H9 (cell line): ENCODE measurements around the gene VTN. TPM values are rescaled to one million over a fixed set of nuclear protein-coding genes. Genes with fewer than 3 reads are reported as not detected.

ENCODE experiments used
- DNase-seq: peaks from one replicate; pipeline ENCODE4 v3.0.0-alpha.2; 2017
- H2AFZ ChIP-seq: one replicate; pipeline ENCODE4 v1.6.1; 2013; ENCODE audit warnings: mild to moderate bottlenecking, low read length, control low read depth, moderate library complexity
- H2AK5ac ChIP-seq: 2 replicates; pipeline ENCODE4 v1.6.1; 2013; ENCODE audit warnings: low read length, control low read depth, mixed read lengths; ENCODE audit not compliant: insufficient read length
- H2BK120ac ChIP-seq: one replicate; pipeline ENCODE4 v1.6.1; 2013; ENCODE audit warnings: low read depth, mild to moderate bottlenecking, low read length, control low read depth, inconsistent platforms; ENCODE audit not compliant: poor library complexity, severe bottlenecking
- H2BK12ac ChIP-seq: 2 replicates; pipeline ENCODE4 v1.6.1; 2013; ENCODE audit warnings: low read length, control low read depth, mixed read lengths, low read depth; ENCODE audit not compliant: insufficient read length
- H2BK15ac ChIP-seq: 2 replicates; pipeline ENCODE4 v1.6.1; 2013; ENCODE audit warnings: low read depth, low read length, control low read depth
- H2BK20ac ChIP-seq: one replicate; pipeline ENCODE4 v1.6.1; 2013; ENCODE audit warnings: low read depth, mild to moderate bottlenecking, low read length, control low read depth, inconsistent platforms; ENCODE audit not compliant: poor library complexity, severe bottlenecking
- H2BK5ac ChIP-seq: 2 replicates; pipeline ENCODE4 v1.6.1; 2013; ENCODE audit warnings: low read length, control low read depth, mixed read lengths; ENCODE audit not compliant: insufficient read length
- H3K14ac ChIP-seq: 2 replicates; pipeline ENCODE4 v1.6.1; 2013; ENCODE audit warnings: low read length, control low read depth; ENCODE audit not compliant: insufficient read depth
- H3K18ac ChIP-seq: 2 replicates; pipeline ENCODE4 v1.6.1; 2013; ENCODE audit warnings: low read depth, mild to moderate bottlenecking, mixed read lengths, low read length, control low read depth; ENCODE audit not compliant: insufficient read length
- H3K23ac ChIP-seq: 2 replicates; pipeline ENCODE4 v1.6.1; 2013; ENCODE audit warnings: low read length, control low read depth, mixed read lengths, low read depth; ENCODE audit not compliant: insufficient read length
- H3K23me2 ChIP-seq: 2 replicates; pipeline ENCODE4 v1.6.1; 2013; ENCODE audit warnings: low read depth, mild to moderate bottlenecking, mixed read lengths, low read length, control low read depth; ENCODE audit not compliant: insufficient read length, poor library complexity, severe bottlenecking
- H3K27ac ChIP-seq: 2 replicates; pipeline ENCODE4 v1.5.1; 2013; ENCODE audit warnings: low read length, control low read depth, mixed read lengths, low read depth; ENCODE audit not compliant: insufficient read length
- H3K27me3 ChIP-seq: 2 replicates; pipeline ENCODE4 v1.6.1; 2013; ENCODE audit warnings: low read length, control low read depth, inconsistent platforms; ENCODE audit not compliant: insufficient read depth
- H3K4ac ChIP-seq: 2 replicates; pipeline ENCODE4 v1.6.1; 2013; ENCODE audit warnings: low read depth, mild to moderate bottlenecking, control low read depth, inconsistent platforms, low read length, moderate library complexity
- H3K4me1 ChIP-seq: 2 replicates; pipeline ENCODE4 v1.6.1; 2013; ENCODE audit warnings: low read length, control low read depth, inconsistent platforms; ENCODE audit not compliant: insufficient read depth
- H3K4me2 ChIP-seq: 2 replicates; pipeline ENCODE4 v1.6.1; 2013; ENCODE audit warnings: low read length, control low read depth, mixed read lengths; ENCODE audit not compliant: insufficient read length, insufficient read depth
- H3K56ac ChIP-seq: 2 replicates; pipeline ENCODE4 v1.6.1; 2013; ENCODE audit warnings: low read depth, mild to moderate bottlenecking, mixed read lengths, low read length, control low read depth; ENCODE audit not compliant: insufficient read length
- H3K79me1 ChIP-seq: 2 replicates; pipeline ENCODE4 v1.6.1; 2013; ENCODE audit warnings: low read depth, mild to moderate bottlenecking, moderate library complexity, low read length, control low read depth, inconsistent platforms; ENCODE audit not compliant: insufficient read depth, poor library complexity, severe bottlenecking
- H3K79me2 ChIP-seq: 2 replicates; pipeline ENCODE4 v1.6.1; 2013; ENCODE audit warnings: low read length, control low read depth, inconsistent platforms; ENCODE audit not compliant: insufficient read depth
- H3K9ac ChIP-seq: 2 replicates; pipeline ENCODE4 v1.6.1; 2013; ENCODE audit warnings: low read length, control low read depth, mixed read lengths; ENCODE audit not compliant: insufficient read length; ENCODE audit errors: extremely low read depth
- H3K9me3 ChIP-seq: one replicate; pipeline ENCODE4 v1.6.1; 2013; ENCODE audit warnings: low read depth, low read length, inconsistent platforms; ENCODE audit not compliant: control insufficient read depth
- H3T11ph ChIP-seq: one replicate; pipeline ENCODE4 v1.6.1; 2013; ENCODE audit warnings: mild to moderate bottlenecking, low read length, control low read depth, inconsistent platforms
- H4K20me1 ChIP-seq: one replicate; pipeline ENCODE4 v1.6.1; 2013; ENCODE audit not compliant: control insufficient read depth, insufficient read length, insufficient read depth
- H4K5ac ChIP-seq: 2 replicates; pipeline ENCODE4 v1.6.1; 2013; ENCODE audit warnings: low read depth, mild to moderate bottlenecking, mixed read lengths, low read length, control low read depth; ENCODE audit not compliant: insufficient read length
- H4K8ac ChIP-seq: replicated peaks from 2 replicates; pipeline ENCODE4 v1.6.1; 2013; ENCODE audit warnings: low read length, control low read depth, mixed read lengths, low read depth; ENCODE audit not compliant: insufficient read length
- H4K91ac ChIP-seq: 2 replicates; pipeline ENCODE4 v1.6.1; 2013; ENCODE audit warnings: low read depth, mild to moderate bottlenecking, moderate library complexity, mixed read lengths, low read length, control low read depth; ENCODE audit not compliant: insufficient read length
- H3K27ac Mint-ChIP-seq, 3 experiments: 2 replicates in 2 of 3; 3 replicates in 1 of 3; pipeline ENCODE4 v1.8.0; 2020 to 2021; ENCODE audit warnings: mixed read lengths in 3 of 3, mild to moderate bottlenecking in 1 of 3, moderate library complexity in 1 of 3
- H3K27me3 Mint-ChIP-seq: 2 replicates; pipeline ENCODE4 v1.8.0; 2021; ENCODE audit warnings: low read depth, mild to moderate bottlenecking, moderate library complexity, mixed read lengths
- H3K36me3 Mint-ChIP-seq, 3 experiments: 2 replicates in 2 of 3; 3 replicates in 1 of 3; pipeline ENCODE4 v1.8.0; 2020 to 2021; ENCODE audit warnings: low read depth in 3 of 3, mixed read lengths in 3 of 3; ENCODE audit not compliant: insufficient read depth in 1 of 3
- H3K4me1 Mint-ChIP-seq, 2 experiments: 2 replicates each; pipeline ENCODE4 v1.8.0; 2020; ENCODE audit warnings: mixed read lengths in 2 of 2
- H3K4me3 Mint-ChIP-seq, 2 experiments: 2 replicates in 1 of 2; 3 replicates in 1 of 2; pipeline ENCODE4 v1.8.0; 2020 to 2021; ENCODE audit warnings: mild to moderate bottlenecking in 2 of 2, mixed read lengths in 2 of 2, moderate library complexity in 1 of 2
- H3K9me3 Mint-ChIP-seq, 2 experiments: 2 replicates in 1 of 2; 3 replicates in 1 of 2; pipeline ENCODE4 v1.8.0; 2020; ENCODE audit warnings: mild to moderate bottlenecking in 2 of 2, mixed read lengths in 2 of 2, moderate library complexity in 1 of 2
- CTCF ChIP-seq: fragments of 200-600 bp; sonication (generic); conservative IDR thresholded peaks from 3 replicates; pipeline ENCODE4 v1.8.0; 2021; ENCODE audit warnings: antibody characterized with exemption, mild to moderate bottlenecking
- WGBS: extraction: QIAGEN DNeasy Blood & Tissue Kit; methylation state at CpG from one replicate; pipeline ENCODE4 v1.1.7; 2013; ENCODE audit warnings: missing lambda C conversion rate, low lambda C conversion rate, mixed read lengths; ENCODE audit not compliant: insufficient read length; ENCODE audit errors: extremely low coverage; 5-methylcytosine and 5-hydroxymethylcytosine counted together
- long read RNA-seq: library from polyadenylated mRNA; unstranded; transcript quantifications from one replicate; pipeline ENCODE4 v2.0.0, GENCODE V29; 2020
- total RNA-seq: library from RNA; stranded (reverse); gene quantifications from 2 replicates; pipeline ENCODE4 v1.2.1, GENCODE V29; 2021

The VTN gene
- 0.13 TPM in 1 of 2 replicates, not detected in the other for total RNA-seq
- long read RNA-seq, partial matches to known transcripts, result 1 of 3 reads
- long read RNA-seq, other reads (novel, unspliced or antisense), result 1 of 3 reads

GRCh38 chr17:28370035-28370743, at the start of gene VTN:
TSS of gene VTN (minus strand) at chr17:28370307. CDS start at chr17:28370203, 104 bp downstream.
- Histone ChIP-seq H3K4ac (no peak within 1 kb of the TSS), H4K91ac (no peak within 1 kb of the TSS), H3K23ac (no peak within 1 kb of the TSS), H2AFZ (no peak within 1 kb of the TSS), H3K14ac (no peak within 1 kb of the TSS; the same call in 1 of the 2 replicates), H3K79me1 (no peaks in the 10 kb centered on the region), H3K9me3 (no peaks in the 10 kb centered on the region), H3K27me3 (peaks cover 12% of the 10 kb centered on the region; the same call in 1 of the 2 replicates), H2BK5ac (no peak within 1 kb of the TSS), H3K56ac (no peak within 1 kb of the TSS), H3K18ac (no peak within 1 kb of the TSS), H3K9ac (no peak within 1 kb of the TSS), H3K4me2 (peak within 1 kb of the TSS; percentile 53), H2BK120ac (no peak within 1 kb of the TSS), H2AK5ac (no peak within 1 kb of the TSS), H4K20me1 (peaks cover 2% of the 10 kb centered on the region), H3T11ph (no peak within 1 kb of the TSS), H4K8ac (no peak within 1 kb of the TSS), H3K4me1 (peaks cover 2% of the 10 kb centered on the region; the same call in 1 of the 2 replicates), H3K23me2 (peaks cover 10% of the 10 kb centered on the region), H4K5ac (no peak within 1 kb of the TSS), H2BK20ac (no peak within 1 kb of the TSS), H2BK15ac (no peak within 1 kb of the TSS), H3K27ac (no peak within 1 kb of the TSS), H3K79me2 (no peaks in the 10 kb centered on the region), H2BK12ac (no peak within 1 kb of the TSS)
- Mint-ChIP-seq H3K9me3 (no peaks in the 10 kb centered on the region; a peak in 2 of 5 replicates), H3K36me3 (peaks cover 0 to 6% (median 2%) of the 10 kb centered on the region in 3 experiments; a peak in 3 of 7 replicates), H3K27me3 (peaks cover 32% of the 10 kb centered on the region), H3K4me3 (peak within 1 kb of the TSS; percentile 39 to 85; a peak in 4 of 5 replicates), H3K27ac (peak within 1 kb of the TSS in 2 of 3 experiments; percentile 87 to 95; a peak in 4 of 7 replicates), H3K4me1 (peaks cover 14 to 21% of the 10 kb centered on the region in 2 experiments)
- peak; percentile 89 for DNase-seq
- TF ChIP-seq CTCF, result peak; percentile 29; the same call in 1 of the 3 replicates
- WGBS, result no CpG with 5 or more reads among the region's 8 CpGs
